HEK293 (cell line): ENCODE measurements around the gene ZCWPW1.
A peak's percentile ranks its signal among the peaks of the same experiment; 100 is the strongest.

Experiments used
- CTCF ChIA-PET: fragments of 350-600 bp; formaldehyde crosslinking; extraction: SDS; loops from one replicate; lab custom pipeline; 2021; ENCODE audit warnings: antibody characterized with exemption; lab: Yijun Ruan, JAX
- POLR2A ChIA-PET: fragments of 300-600 bp; formaldehyde crosslinking; extraction: SDS; loops from one replicate; lab custom pipeline; 2020; ENCODE audit warnings: antibody characterized with exemption, inconsistent platforms; lab: Yijun Ruan, JAX
- H3K27ac ChIP-seq: fragments of 200-500 bp; sonication (Bioruptor generic); 2 replicates; pipeline ENCODE4 v1.5.1; 2014; ENCODE audit warnings: low read depth, low read length, control low read depth, inconsistent platforms; ENCODE audit errors: extremely low read depth
- H3K36me3 ChIP-seq, 2 experiments: fragments of 200-500 bp in 1 of 2; sonication (Bioruptor generic) in 1 of 2; 1 replicate in 1 of 2; 2 replicates in 1 of 2; pipeline ENCODE4 v1.5.1; 2014 to 2017; ENCODE audit warnings: inconsistent platforms in 2 of 2, low read length in 2 of 2; ENCODE audit not compliant: control insufficient read depth in 2 of 2, insufficient read depth in 1 of 2
- H3K4me1 ChIP-seq: fragments of 200-500 bp; sonication (Bioruptor generic); 2 replicates; pipeline ENCODE4 v1.5.1; 2014; ENCODE audit warnings: mild to moderate bottlenecking, low read length, inconsistent platforms; ENCODE audit not compliant: control insufficient read depth, insufficient read depth
- H3K4me3 ChIP-seq: 2 replicates; pipeline ENCODE4 v1.5.1; 2011; ENCODE audit warnings: low read depth, mild to moderate bottlenecking, control low read depth, low read length, moderate library complexity
- H3K9me3 ChIP-seq: fragments of 200-500 bp; sonication (Bioruptor generic); 2 replicates; pipeline ENCODE4 v1.5.1; 2014; ENCODE audit warnings: low read depth, low read length, inconsistent platforms; ENCODE audit not compliant: control insufficient read depth, insufficient read depth
- GLIS1 ChIP-seq: fragments of 450-650 bp; formaldehyde crosslinking; IDR thresholded peaks from 2 replicates; pipeline ENCODE4 v1.5.1; 2016; ENCODE audit warnings: missing biosample characterization, missing genetic modification characterization
- HOXA7 ChIP-seq: sonication (generic); formaldehyde crosslinking; IDR thresholded peaks from 2 replicates; pipeline ENCODE4 v1.8.1; 2022; ENCODE audit warnings: missing genetic modification reagents, borderline replicate concordance
- OSR2 ChIP-seq: fragments of 450-650 bp; formaldehyde crosslinking; IDR thresholded peaks from 2 replicates; pipeline ENCODE4 v1.5.1; 2016; ENCODE audit warnings: missing biosample characterization, missing genetic modification characterization
- YY2 ChIP-seq: fragments of 450-650 bp; formaldehyde crosslinking; IDR thresholded peaks from 2 replicates; pipeline ENCODE4 v1.5.1; 2016; ENCODE audit warnings: missing biosample characterization, missing genetic modification characterization
- ZNF10 ChIP-seq: fragments of 450-650 bp; formaldehyde crosslinking; IDR thresholded peaks from 2 replicates; pipeline ENCODE4 v1.5.1; 2017; ENCODE audit warnings: missing biosample characterization, missing genetic modification characterization
- ZNF2 ChIP-seq: fragments of 450-650 bp; formaldehyde crosslinking; IDR thresholded peaks from 2 replicates; pipeline ENCODE4 v1.5.1; 2016; ENCODE audit warnings: missing biosample characterization, missing genetic modification characterization
- ZNF221 ChIP-seq: fragments of 450-650 bp; formaldehyde crosslinking; IDR thresholded peaks from 2 replicates; pipeline ENCODE4 v1.5.1; 2017; ENCODE audit warnings: missing biosample characterization, missing genetic modification characterization, borderline replicate concordance
- ZNF292 ChIP-seq: fragments of 450-650 bp; formaldehyde crosslinking; IDR thresholded peaks from 2 replicates; pipeline ENCODE4 v1.5.1; 2016; ENCODE audit warnings: low read depth, missing biosample characterization, missing genetic modification characterization, borderline replicate concordance
- ZNF335 ChIP-seq: fragments of 450-650 bp; formaldehyde crosslinking; conservative IDR thresholded peaks from 2 replicates; pipeline ENCODE4 v1.5.1; 2016; ENCODE audit warnings: missing biosample characterization, missing genetic modification characterization
- ZNF600 ChIP-seq: fragments of 450-650 bp; formaldehyde crosslinking; IDR thresholded peaks from 2 replicates; pipeline ENCODE4 v1.5.1; 2016; ENCODE audit warnings: missing biosample characterization, missing genetic modification characterization
- ZNF776 ChIP-seq: fragments of 450-650 bp; formaldehyde crosslinking; IDR thresholded peaks from 2 replicates; pipeline ENCODE4 v1.5.0; 2017; ENCODE audit warnings: missing biosample characterization, missing genetic modification characterization, borderline replicate concordance
- ZNF791 ChIP-seq: fragments of 450-650 bp; formaldehyde crosslinking; IDR thresholded peaks from 2 replicates; pipeline ENCODE4 v1.5.1; 2016; ENCODE audit warnings: missing biosample characterization, missing genetic modification characterization
- ZSCAN23 ChIP-seq: fragments of 450-650 bp; formaldehyde crosslinking; IDR thresholded peaks from 2 replicates; pipeline ENCODE4 v1.5.1; 2016; ENCODE audit warnings: missing biosample characterization, missing genetic modification characterization
- TF ChIP-seq, protein P1 (sequence below): fragments of 450-650 bp; formaldehyde crosslinking; IDR thresholded peaks from 2 replicates; pipeline ENCODE4 v1.5.1; 2016; ENCODE audit warnings: missing biosample characterization, missing genetic modification characterization, borderline replicate concordance
- TF ChIP-seq, protein P2 (sequence below): fragments of 450-650 bp; formaldehyde crosslinking; IDR thresholded peaks from 2 replicates; pipeline ENCODE4 v1.5.1; 2017; ENCODE audit warnings: missing biosample characterization, mild to moderate bottlenecking, missing genetic modification characterization, moderate library complexity
- TF ChIP-seq, protein P3 (sequence below): fragments of 450-650 bp; formaldehyde crosslinking; IDR thresholded peaks from 2 replicates; pipeline ENCODE4 v1.5.1; 2017; ENCODE audit warnings: missing biosample characterization, missing genetic modification characterization
- TF ChIP-seq, protein P4 (sequence below): fragments of 450-650 bp; formaldehyde crosslinking; IDR thresholded peaks from 2 replicates; pipeline ENCODE4 v1.5.1; 2016; ENCODE audit warnings: missing biosample characterization, missing genetic modification characterization

ZCWPW1 gene

DNA sequence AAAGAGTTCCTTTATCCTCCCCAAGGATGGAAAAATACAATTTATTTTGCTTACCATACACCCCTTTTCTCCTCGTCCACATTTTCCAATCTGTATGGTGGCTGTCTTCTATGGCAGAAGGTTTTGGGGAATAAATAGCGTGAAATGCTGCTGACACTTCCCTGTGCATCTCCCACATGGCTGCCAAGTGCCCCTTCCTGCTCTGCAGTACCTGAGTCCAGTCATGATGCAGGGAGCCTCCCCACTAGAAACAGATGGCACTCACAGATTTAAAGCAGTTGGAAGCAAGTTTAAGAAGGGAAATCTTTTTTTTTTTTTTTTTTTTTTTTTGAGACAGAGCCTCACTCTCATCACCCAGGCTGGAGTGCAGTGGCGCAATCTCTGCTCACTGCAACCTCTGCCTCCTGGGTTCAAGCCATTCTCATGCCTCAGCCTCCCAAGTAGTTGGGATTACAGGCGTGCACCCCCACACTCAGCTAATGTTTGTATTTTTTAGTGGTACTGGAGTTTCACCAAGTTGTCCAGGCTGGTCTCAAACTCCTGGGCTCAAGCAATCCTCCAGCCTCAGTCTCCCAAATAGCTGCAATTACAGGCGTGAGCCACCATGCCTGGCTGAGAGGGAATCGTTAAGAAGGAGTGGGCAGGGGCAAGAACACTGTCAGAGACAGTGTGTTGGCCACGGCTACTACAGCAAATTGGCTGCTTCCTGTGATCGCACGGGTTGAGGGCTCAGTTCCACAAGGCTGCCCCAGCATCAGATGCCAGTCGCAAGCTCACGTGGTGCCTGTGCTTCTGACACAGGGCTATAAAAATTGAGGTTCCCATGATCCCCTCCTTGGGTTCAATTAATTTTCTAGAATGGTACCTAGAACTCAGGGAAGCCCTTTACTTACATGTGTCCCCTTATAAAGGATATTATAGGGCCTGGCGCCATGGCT, 60.6 kb downstream of the ZCWPW1 start:
- POLR2A ChIA-PET, result no interaction called here
- 0 out of 2 replicates have a peak, but pooled peaks have one; percentile 14 for TF ChIP-seq ZNF600 (tag by site-specific recombination)
- no peak for TF ChIP-seq OSR2 (tag by site-specific recombination)
- Histone ChIP-seq H3K27ac (no peak overlapping the region), H3K9me3 (no peaks in the 10 kb centered on the region), H3K36me3 (peaks cover 4 to 27% of the 10 kb centered on the region in 2 experiments; a peak in 2 of 3 replicates), H3K4me3 (no peak overlapping the region), H3K4me1 (no peaks in the 10 kb centered on the region)
- CTCF ChIA-PET, result interaction anchor here (0.6 kb wide), 2 partner anchors 22 to 178 kb away, joined by 3 read pairs; no protein-coding TSS in a partner anchor

DNA sequence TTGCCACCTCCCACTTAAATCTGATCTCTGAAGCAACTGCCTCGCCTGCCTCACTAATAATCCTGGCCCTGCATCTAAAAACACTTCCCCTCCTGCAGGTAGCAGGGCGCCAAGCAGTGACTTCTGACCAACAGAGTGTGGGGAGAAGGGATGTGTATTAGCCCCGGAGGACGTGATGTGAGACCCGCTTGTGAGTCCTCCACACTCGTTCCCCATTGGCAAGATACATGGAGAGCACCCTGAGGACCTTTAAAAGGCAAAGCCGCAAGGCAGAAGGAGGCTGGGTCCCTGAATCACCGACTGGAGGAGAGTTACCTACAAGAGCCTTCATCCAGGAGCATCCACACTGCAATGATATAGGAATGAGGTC, 61.3 kb downstream of the ZCWPW1 start:
- Histone ChIP-seq H3K27ac (no peak overlapping the region), H3K36me3 (peaks cover 11 to 34% of the 10 kb centered on the region in 2 experiments; a peak in 2 of 3 replicates), H3K4me1 (no peaks in the 10 kb centered on the region), H3K4me3 (no peak overlapping the region), H3K9me3 (no peaks in the 10 kb centered on the region)
- TF ChIP-seq ZNF221 (tag by site-specific recombination), result no peak
- no peak for TF ChIP-seq GLIS1
- no peak for TF ChIP-seq YY2 (tag by site-specific recombination)
- no peak for TF ChIP-seq HOXA7 (CRISPR knock-in tag)
- no peak for TF ChIP-seq ZNF335 (tag by site-specific recombination)
- no peak for TF ChIP-seq ZNF791 (tag by site-specific recombination)
- TF ChIP-seq ZNF776, result no peak
- TF ChIP-seq, protein P1, sequence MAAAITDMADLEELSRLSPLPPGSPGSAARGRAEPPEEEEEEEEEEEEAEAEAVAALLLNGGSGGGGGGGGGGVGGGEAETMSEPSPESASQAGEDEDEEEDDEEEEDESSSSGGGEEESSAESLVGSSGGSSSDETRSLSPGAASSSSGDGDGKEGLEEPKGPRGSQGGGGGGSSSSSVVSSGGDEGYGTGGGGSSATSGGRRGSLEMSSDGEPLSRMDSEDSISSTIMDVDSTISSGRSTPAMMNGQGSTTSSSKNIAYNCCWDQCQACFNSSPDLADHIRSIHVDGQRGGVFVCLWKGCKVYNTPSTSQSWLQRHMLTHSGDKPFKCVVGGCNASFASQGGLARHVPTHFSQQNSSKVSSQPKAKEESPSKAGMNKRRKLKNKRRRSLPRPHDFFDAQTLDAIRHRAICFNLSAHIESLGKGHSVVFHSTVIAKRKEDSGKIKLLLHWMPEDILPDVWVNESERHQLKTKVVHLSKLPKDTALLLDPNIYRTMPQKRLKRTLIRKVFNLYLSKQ (tag by site-specific recombination), result no peak
- no peak for TF ChIP-seq ZNF2
- no peak for TF ChIP-seq ZSCAN23
- TF ChIP-seq ZNF10 (tag by site-specific recombination), result no peak
- TF ChIP-seq, protein P2, sequence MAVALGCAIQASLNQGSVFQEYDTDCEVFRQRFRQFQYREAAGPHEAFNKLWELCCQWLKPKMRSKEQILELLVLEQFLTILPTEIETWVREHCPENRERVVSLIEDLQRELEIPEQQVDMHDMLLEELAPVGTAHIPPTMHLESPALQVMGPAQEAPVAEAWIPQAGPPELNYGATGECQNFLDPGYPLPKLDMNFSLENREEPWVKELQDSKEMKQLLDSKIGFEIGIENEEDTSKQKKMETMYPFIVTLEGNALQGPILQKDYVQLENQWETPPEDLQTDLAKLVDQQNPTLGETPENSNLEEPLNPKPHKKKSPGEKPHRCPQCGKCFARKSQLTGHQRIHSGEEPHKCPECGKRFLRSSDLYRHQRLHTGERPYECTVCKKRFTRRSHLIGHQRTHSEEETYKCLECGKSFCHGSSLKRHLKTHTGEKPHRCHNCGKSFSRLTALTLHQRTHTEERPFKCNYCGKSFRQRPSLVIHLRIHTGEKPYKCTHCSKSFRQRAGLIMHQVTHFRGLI (tag by site-specific recombination), result no peak
- no peak for TF ChIP-seq ZNF292
- TF ChIP-seq, protein P3, sequence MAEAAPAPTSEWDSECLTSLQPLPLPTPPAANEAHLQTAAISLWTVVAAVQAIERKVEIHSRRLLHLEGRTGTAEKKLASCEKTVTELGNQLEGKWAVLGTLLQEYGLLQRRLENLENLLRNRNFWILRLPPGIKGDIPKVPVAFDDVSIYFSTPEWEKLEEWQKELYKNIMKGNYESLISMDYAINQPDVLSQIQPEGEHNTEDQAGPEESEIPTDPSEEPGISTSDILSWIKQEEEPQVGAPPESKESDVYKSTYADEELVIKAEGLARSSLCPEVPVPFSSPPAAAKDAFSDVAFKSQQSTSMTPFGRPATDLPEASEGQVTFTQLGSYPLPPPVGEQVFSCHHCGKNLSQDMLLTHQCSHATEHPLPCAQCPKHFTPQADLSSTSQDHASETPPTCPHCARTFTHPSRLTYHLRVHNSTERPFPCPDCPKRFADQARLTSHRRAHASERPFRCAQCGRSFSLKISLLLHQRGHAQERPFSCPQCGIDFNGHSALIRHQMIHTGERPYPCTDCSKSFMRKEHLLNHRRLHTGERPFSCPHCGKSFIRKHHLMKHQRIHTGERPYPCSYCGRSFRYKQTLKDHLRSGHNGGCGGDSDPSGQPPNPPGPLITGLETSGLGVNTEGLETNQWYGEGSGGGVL (tag by site-specific recombination), result no peak
- TF ChIP-seq, protein P4, sequence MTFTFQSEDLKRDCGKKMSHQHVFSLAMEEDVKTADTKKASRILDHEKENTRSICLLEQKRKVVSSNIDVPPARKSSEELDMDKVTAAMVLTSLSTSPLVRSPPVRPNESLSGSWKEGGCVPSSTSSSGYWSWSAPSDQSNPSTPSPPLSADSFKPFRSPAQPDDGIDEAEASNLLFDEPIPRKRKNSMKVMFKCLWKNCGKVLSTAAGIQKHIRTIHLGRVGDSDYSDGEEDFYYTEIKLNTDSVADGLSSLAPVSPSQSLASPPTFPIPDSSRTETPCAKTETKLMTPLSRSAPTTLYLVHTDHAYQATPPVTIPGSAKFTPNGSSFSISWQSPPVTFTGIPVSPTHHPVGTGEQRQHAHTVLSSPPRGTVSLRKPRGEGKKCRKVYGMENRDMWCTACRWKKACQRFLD (tag by site-specific recombination), result no peak
- CTCF ChIA-PET, result no interaction called here
- POLR2A ChIA-PET, result no interaction called here
